Endothelial cell of coronary artery (primary cell): ENCODE data around the gene TNFRSF19. TPM values are rescaled to one million over a fixed set of nuclear protein-coding genes. Genes with fewer than 3 reads are reported as not detected.

Experiments used
- total RNA-seq: library from RNA; depleted of rRNA; stranded (reverse); fragments of >200 nt; gene quantifications from 2 replicates; pipeline ENCODE4 v1.2.3, GENCODE V29; 2014

Gene TNFRSF19
- total RNA-seq, result 0.18 and 0.56 TPM in 2 replicates

GRCh38 chr13:23570099-23570920 lies at the start of gene TNFRSF19:
Gene TNFRSF19, plus strand, starts transcription at chr13:23570412. Its CDS starts 19,772 bp downstream, at chr13:23590184.

Other genes starting within 250 kb of the TNFRSF19 start
- gene SACS, start 136.7 kb upstream of the TNFRSF19 start, total RNA-seq, result 58.3 and 91.9 TPM in 2 replicates